ENCODE results near the gene LRMDA.

DNA sequence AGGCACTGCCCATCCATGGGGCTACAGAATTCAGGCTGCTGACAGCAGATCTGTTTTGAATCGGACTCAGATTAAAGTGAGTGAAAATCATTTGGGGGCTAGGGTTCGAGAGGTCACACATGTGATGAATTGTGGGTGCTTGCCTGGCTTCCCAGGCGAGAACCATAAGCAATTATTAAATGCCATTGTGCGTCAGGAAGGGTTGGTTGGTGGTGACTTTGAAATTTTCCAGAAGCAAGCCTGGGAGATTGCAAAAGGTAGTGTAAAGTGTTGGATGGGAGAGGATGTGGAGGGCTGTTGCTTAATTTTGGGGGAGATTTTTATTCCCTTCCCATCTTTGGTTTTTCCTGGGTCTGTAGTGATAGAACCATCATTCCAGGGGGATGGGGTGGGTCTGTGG lies 34.6 kb downstream of the LRMDA start:
- TF ChIP-seq, protein P1, sequence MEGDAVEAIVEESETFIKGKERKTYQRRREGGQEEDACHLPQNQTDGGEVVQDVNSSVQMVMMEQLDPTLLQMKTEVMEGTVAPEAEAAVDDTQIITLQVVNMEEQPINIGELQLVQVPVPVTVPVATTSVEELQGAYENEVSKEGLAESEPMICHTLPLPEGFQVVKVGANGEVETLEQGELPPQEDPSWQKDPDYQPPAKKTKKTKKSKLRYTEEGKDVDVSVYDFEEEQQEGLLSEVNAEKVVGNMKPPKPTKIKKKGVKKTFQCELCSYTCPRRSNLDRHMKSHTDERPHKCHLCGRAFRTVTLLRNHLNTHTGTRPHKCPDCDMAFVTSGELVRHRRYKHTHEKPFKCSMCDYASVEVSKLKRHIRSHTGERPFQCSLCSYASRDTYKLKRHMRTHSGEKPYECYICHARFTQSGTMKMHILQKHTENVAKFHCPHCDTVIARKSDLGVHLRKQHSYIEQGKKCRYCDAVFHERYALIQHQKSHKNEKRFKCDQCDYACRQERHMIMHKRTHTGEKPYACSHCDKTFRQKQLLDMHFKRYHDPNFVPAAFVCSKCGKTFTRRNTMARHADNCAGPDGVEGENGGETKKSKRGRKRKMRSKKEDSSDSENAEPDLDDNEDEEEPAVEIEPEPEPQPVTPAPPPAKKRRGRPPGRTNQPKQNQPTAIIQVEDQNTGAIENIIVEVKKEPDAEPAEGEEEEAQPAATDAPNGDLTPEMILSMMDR (IDR thresholded peaks at IDR 0.05; ENCODE audit: insufficient read depth, low read length, poor library complexity, severe bottlenecking), result no peak
- TF ChIP-seq EZH2phosphoT487 (conservative IDR thresholded peaks at IDR 0.05; ENCODE audit: low read length), result no peak

All from SU-DHL-6 (cell line).